RPMI8226 (cell line): ENCODE results near the gene SLC23A3.
A peak's percentile ranks its signal among the peaks of the same experiment; 100 is the strongest.

Experiments
- DNase-seq: peaks from one replicate; pipeline ENCODE4 v3.0.0-alpha.2; 2015

Gene SLC23A3

GRCh38 chr2:219175928-219176817 lies 6.3 kb upstream of the SLC23A3 start:
- peak; percentile 60 for DNase-seq

GRCh38 chr2:219175486-219175885 lies 5.7 kb upstream of the SLC23A3 start:
- no peak for DNase-seq

GRCh38 chr2:219174801-219175200 lies 5.0 kb upstream of the SLC23A3 start:
- no peak for DNase-seq

GRCh38 chr2:219174146-219174545 lies 4.3 kb upstream of the SLC23A3 start:
- DNase-seq = no peak

GRCh38 chr2:219173176-219173575 lies 3.3 kb upstream of the SLC23A3 start:
- DNase-seq = no peak

- no peak for DNase-seq
These were observed 2.7 kb upstream of the SLC23A3 start for GRCh38 chr2:219172231-219173154.

GRCh38 chr2:219171231-219171651 lies 1.4 kb upstream of the SLC23A3 start:
- DNase-seq = peak; percentile 43

- DNase-seq = no peak
These were observed 897 bp downstream of the SLC23A3 start for GRCh38 chr2:219168932-219169331.

- DNase-seq = peak; percentile 60
These were observed 1.3 kb downstream of the SLC23A3 start for GRCh38 chr2:219168526-219168925.

GRCh38 chr2:219167997-219168396 lies 1.8 kb downstream of the SLC23A3 start:
- peak; percentile 3 for DNase-seq

- DNase-seq = no peak
These were observed 4.5 kb downstream of the SLC23A3 start for GRCh38 chr2:219165058-219165911.

GRCh38 chr2:219163156-219163555 lies 6.7 kb downstream of the SLC23A3 start:
- no peak for DNase-seq

GRCh38 chr2:219161097-219161496 lies 8.7 kb downstream of the SLC23A3 start:
- no peak for DNase-seq

GRCh38 chr2:219160186-219161017 lies 9.4 kb downstream of the SLC23A3 start, which contains the start of gene NHEJ1:
Gene NHEJ1, minus strand, starts transcription at chr2:219160815. Its CDS starts 2,453 bp downstream, at chr2:219158362.
- DNase-seq = peak; percentile 91

- no peak for DNase-seq
These were observed 10.1 kb downstream of the SLC23A3 start for GRCh38 chr2:219159771-219160185.

- DNase-seq = no peak
These were observed 11.2 kb downstream of the SLC23A3 start for GRCh38 chr2:219158586-219158985.

- no peak for DNase-seq
These were observed 11.8 kb downstream of the SLC23A3 start for GRCh38 chr2:219158025-219158424.

- DNase-seq = no peak
These were observed 12.4 kb downstream of the SLC23A3 start for GRCh38 chr2:219157396-219157795.

- DNase-seq = peak; percentile 67
These were observed 14.7 kb downstream of the SLC23A3 start for GRCh38 chr2:219155054-219155644.

- DNase-seq = no peak
These were observed 20.2 kb downstream of the SLC23A3 start for GRCh38 chr2:219149667-219150066.

- DNase-seq = no peak
These were observed 27.5 kb downstream of the SLC23A3 start for GRCh38 chr2:219142329-219142728.
